CD14-positive monocyte (primary cell): ENCODE measurements around the gene PRSS27. TPM values are rescaled to one million over a fixed set of nuclear protein-coding genes. Genes with fewer than 3 reads are reported as not detected.
A peak's percentile ranks its signal among the peaks of the same experiment; 100 is the strongest.

Experiments used
- DNase-seq, 3 donors: peaks; one replicate each; pipeline ENCODE4 v3.0.0-alpha.2; 2011 to 2022
- H2AFZ ChIP-seq: 2 replicates; pipeline ENCODE4 v1.6.0; 2012; ENCODE audit warnings: mild to moderate bottlenecking, low read depth, low read length, inconsistent platforms; ENCODE audit not compliant: insufficient read depth, poor library complexity, severe bottlenecking
- H3K27ac ChIP-seq, 2 donors: 1 replicate in 1 of 2; 2 replicates in 1 of 2; pipeline ENCODE4 v1.5.1; 2012 to 2013; ENCODE audit warnings: low read length in 2 of 2, control low read depth in 1 of 2, inconsistent platforms in 1 of 2, low read depth in 1 of 2, mild to moderate bottlenecking in 1 of 2
- H3K27me3 ChIP-seq, 2 donors: one replicate each; pipeline versions ENCODE4 v1.6.0 to v1.6.1; 2011 to 2013; ENCODE audit warnings: low read length in 2 of 2; ENCODE audit not compliant: control insufficient read depth in 2 of 2, insufficient read depth in 2 of 2
- H3K36me3 ChIP-seq, 2 donors: replicated peaks in 1 of 2; 1 replicate in 1 of 2; 2 replicates in 1 of 2; pipeline versions ENCODE4 v1.5.1 to v1.6.1; 2012 to 2013; ENCODE audit warnings: low read length in 2 of 2, control low read depth in 1 of 2, inconsistent platforms in 1 of 2, mild to moderate bottlenecking in 1 of 2; ENCODE audit not compliant: insufficient read depth in 2 of 2, control insufficient read depth in 1 of 2
- H3K4me1 ChIP-seq, 2 donors: 1 replicate in 1 of 2; 2 replicates in 1 of 2; pipeline versions ENCODE4 v1.5.1 to v1.6.1; 2012 to 2013; ENCODE audit warnings: low read length in 2 of 2, control low read depth in 1 of 2, inconsistent platforms in 1 of 2, mild to moderate bottlenecking in 1 of 2, moderate library complexity in 1 of 2; ENCODE audit not compliant: insufficient read depth in 2 of 2, control insufficient read depth in 1 of 2
- H3K4me2 ChIP-seq: replicated peaks from 2 replicates; pipeline ENCODE3; 2012; ENCODE audit warnings: low read length, moderate library complexity, mild to moderate bottlenecking; ENCODE audit not compliant: poor library complexity, severe bottlenecking; ENCODE audit errors: extremely low read depth
- H3K4me3 ChIP-seq, 3 experiments: fragments of 200-600 bp in 1 of 3; sonication (generic) in 1 of 3; replicated peaks in 1 of 3; 1 replicate in 2 of 3; 2 replicates in 1 of 3; pipeline ENCODE4 v1.5.1; 2011 to 2013; ENCODE audit warnings: low read length in 3 of 3, mild to moderate bottlenecking in 3 of 3, control low read depth in 2 of 3, low read depth in 2 of 3, inconsistent platforms in 1 of 3, moderate library complexity in 1 of 3
- H3K79me2 ChIP-seq: 2 replicates; pipeline ENCODE4 v1.6.0; 2012; ENCODE audit warnings: mild to moderate bottlenecking, control low read depth, inconsistent platforms, low read length, moderate library complexity; ENCODE audit not compliant: insufficient read depth
- H3K9ac ChIP-seq: 2 replicates; pipeline ENCODE4 v1.6.0; 2017; ENCODE audit warnings: low read length, mild to moderate bottlenecking; ENCODE audit not compliant: insufficient read depth, poor library complexity, severe bottlenecking
- H3K9me3 ChIP-seq, 2 donors: replicated peaks in 1 of 2; 1 replicate in 1 of 2; 2 replicates in 1 of 2; pipeline versions ENCODE4 v1.5.1 to v1.6.1; 2012 to 2013; ENCODE audit warnings: low read length in 2 of 2, control low read depth in 1 of 2; ENCODE audit not compliant: control insufficient read depth in 1 of 2, insufficient read depth in 1 of 2
- H4K20me1 ChIP-seq: 2 replicates; pipeline ENCODE4 v1.6.0; 2012; ENCODE audit warnings: mild to moderate bottlenecking, low read length, control low read depth, moderate library complexity; ENCODE audit not compliant: insufficient read depth
- H3K27ac Mint-ChIP-seq, 7 donors: one replicate each; pipeline ENCODE4 v1.8.0; 2020; ENCODE audit warnings: mild to moderate bottlenecking in 7 of 7, mixed read lengths in 7 of 7, moderate library complexity in 6 of 7, inconsistent platforms in 2 of 7
- H3K27me3 Mint-ChIP-seq, 3 donors: one replicate each; pipeline ENCODE4 v1.8.0; 2021 to 2022; ENCODE audit warnings: low read depth in 3 of 3, mild to moderate bottlenecking in 3 of 3, mixed read lengths in 3 of 3, moderate library complexity in 3 of 3, inconsistent platforms in 1 of 3
- H3K36me3 Mint-ChIP-seq, 2 donors: one replicate each; pipeline ENCODE4 v1.8.0; 2020; ENCODE audit warnings: mixed read lengths in 2 of 2, inconsistent platforms in 1 of 2, mild to moderate bottlenecking in 1 of 2
- H3K4me1 Mint-ChIP-seq: one replicate; pipeline ENCODE4 v1.8.0; 2020; ENCODE audit warnings: mild to moderate bottlenecking, mixed read lengths
- H3K4me3 Mint-ChIP-seq, 2 donors: one replicate each; pipeline ENCODE4 v1.8.0; 2020; ENCODE audit warnings: mild to moderate bottlenecking in 2 of 2, mixed read lengths in 2 of 2, moderate library complexity in 1 of 2
- H3K9me3 Mint-ChIP-seq, 7 donors: one replicate each; pipeline ENCODE4 v1.8.0; 2020 to 2022; ENCODE audit warnings: mixed read lengths in 7 of 7, mild to moderate bottlenecking in 6 of 7, moderate library complexity in 6 of 7, inconsistent platforms in 2 of 7
- CTCF ChIP-seq: fragments of 200-600 bp; IDR thresholded peaks from one replicate; pipeline ENCODE4 v1.8.0; 2022; ENCODE audit warnings: antibody characterized with exemption, mild to moderate bottlenecking
- WGBS: methylation state at CpG from one replicate; pipeline ENCODE4 v1.1.5; 2013; ENCODE audit warnings: missing lambda C conversion rate; ENCODE audit not compliant: insufficient coverage; 5-methylcytosine and 5-hydroxymethylcytosine counted together
- intact Hi-C, 2 donors: fragments of 100-400 bp; cut with micrococcal nuclease; formaldehyde crosslinking; loops; one replicate each; pipeline versions ENCODE4 v1.15.0 to v1.15.1; 2023
- polyA plus RNA-seq, 3 donors: library from polyadenylated mRNA; depleted of rRNA in 1 of 3; unstranded in 2 of 3; stranded (reverse) in 1 of 3; fragments of 300-500 nt in 2 of 3; fragments of >200 nt in 1 of 3; fragmentation: Illumina TruSeq in 2 of 3; gene quantifications; 1 replicate in 2 of 3; 2 replicates in 1 of 3; pipeline ENCODE4 v1.2.3, GENCODE V29; 2012 to 2021

Gene PRSS27
- polyA plus RNA-seq, 3 donors = 1.1 TPM; not detected in 2

DNA sequence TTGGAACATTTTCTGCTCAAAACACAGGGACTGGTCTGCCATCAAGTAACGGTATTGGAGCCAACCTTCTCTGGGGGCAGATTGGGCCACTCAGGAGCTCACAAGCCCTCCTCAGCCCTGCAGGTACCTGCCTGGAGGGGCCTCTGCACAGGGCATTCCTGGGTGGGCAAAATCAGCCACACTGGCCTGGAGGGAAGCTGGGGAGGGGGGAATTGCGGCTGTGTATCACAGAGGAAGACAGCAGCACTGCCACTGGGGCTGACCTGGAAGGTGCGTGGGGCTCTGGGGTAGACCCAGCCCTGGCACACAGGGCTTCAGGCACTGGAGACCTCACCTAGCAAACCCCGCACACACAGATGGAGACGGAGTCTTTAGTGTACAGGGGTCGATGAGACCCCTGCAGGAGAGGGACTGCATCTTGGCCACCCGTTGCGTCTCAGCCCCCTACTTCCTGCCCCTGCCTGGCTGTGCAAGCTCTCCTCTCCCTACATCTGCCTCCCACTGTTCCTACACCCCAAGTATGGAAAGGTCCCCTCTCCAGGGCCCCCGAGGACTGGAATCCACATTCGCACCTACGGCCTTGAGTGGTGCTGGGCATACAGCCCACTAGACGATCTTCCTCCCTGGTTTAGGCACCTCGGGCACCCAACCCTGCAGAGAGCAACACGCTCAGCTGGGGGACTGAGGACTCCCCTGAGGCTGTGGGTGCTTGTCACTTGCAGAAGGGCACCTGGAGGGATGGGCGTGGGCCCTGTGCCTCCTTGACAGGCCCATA, 25.3 kb upstream of the PRSS27 start:
- H3K4me3 ChIP-seq = no peak overlapping the region
- peaks cover 0 to 5% (median 2%) of the 10 kb centered on the region in 3 donors for H3K27me3 Mint-ChIP-seq
- no peaks in the 10 kb centered on the region for H3K27me3 ChIP-seq
- H3K9me3 Mint-ChIP-seq = no peaks in the 10 kb centered on the region
- H3K79me2 ChIP-seq = no peaks in the 10 kb centered on the region
- WGBS = 85% methylated on average over 11 of the region's 15 CpGs
- H3K27ac Mint-ChIP-seq = peak overlapping the region in 1 of 7 donors; percentile 10
- intact Hi-C loops = no loop called here
- no peak overlapping the region for H3K4me2 ChIP-seq
- H2AFZ ChIP-seq = no peak overlapping the region
- H3K36me3 ChIP-seq = no peaks in the 10 kb centered on the region
- H4K20me1 ChIP-seq = no peaks in the 10 kb centered on the region
- H3K4me1 ChIP-seq = no peaks in the 10 kb centered on the region
- no peak for TF ChIP-seq CTCF
- H3K36me3 Mint-ChIP-seq = peaks cover 3 to 10% of the 10 kb centered on the region in 2 donors
- no peak overlapping the region for H3K9ac ChIP-seq
- H3K4me3 Mint-ChIP-seq = no peak overlapping the region
- no peak overlapping the region for H3K27ac ChIP-seq
- no peaks in the 10 kb centered on the region for H3K9me3 ChIP-seq
- DNase-seq = no peak
- H3K4me1 Mint-ChIP-seq = no peaks in the 10 kb centered on the region

DNA sequence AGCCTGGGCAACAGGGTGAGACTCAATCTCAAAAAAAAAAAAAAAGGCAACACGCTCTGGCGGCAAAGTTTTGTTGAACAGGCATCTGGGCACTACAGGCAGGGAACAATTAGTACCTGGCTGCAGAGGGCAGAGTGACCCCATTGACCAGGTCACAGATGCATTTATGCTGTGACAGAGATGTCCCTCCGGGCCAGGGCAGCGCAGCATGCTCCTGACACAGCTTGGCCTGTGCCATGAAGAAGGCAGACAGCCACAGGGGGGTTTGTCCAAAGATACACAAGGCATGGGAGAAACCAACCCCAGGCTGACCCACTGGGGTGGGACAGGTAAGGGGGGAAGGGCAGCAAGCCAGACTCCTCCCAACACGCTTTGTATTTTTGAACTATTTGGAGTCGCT, 24.7 kb upstream of the PRSS27 start:
- Histone ChIP-seq H4K20me1 (no peaks in the 10 kb centered on the region), H3K4me1 (no peaks in the 10 kb centered on the region), H3K4me3 (no peak overlapping the region), H3K27me3 (no peaks in the 10 kb centered on the region), H2AFZ (no peak overlapping the region), H3K4me2 (no peak overlapping the region), H3K79me2 (no peaks in the 10 kb centered on the region), H3K27ac (no peak overlapping the region), H3K9me3 (no peaks in the 10 kb centered on the region), H3K36me3 (no peaks in the 10 kb centered on the region), H3K9ac (no peak overlapping the region)
- Mint-ChIP-seq H3K36me3 (peaks cover 0 to 4% of the 10 kb centered on the region in 2 donors), H3K9me3 (no peaks in the 10 kb centered on the region), H3K4me3 (no peak overlapping the region), H3K27me3 (peaks cover 0 to 5% (median 3%) of the 10 kb centered on the region in 3 donors), H3K27ac (no peak overlapping the region), H3K4me1 (no peaks in the 10 kb centered on the region)
- WGBS = 97% methylated on average over 5 of the region's 6 CpGs
- no peak for DNase-seq
- no peak for TF ChIP-seq CTCF
- intact Hi-C loops = no loop called here
